Astrocyte (in vitro differentiated cells and primary cell): ENCODE results near the gene BTBD1.

Experiments used
- EZH2 ChIP-seq: IDR thresholded peaks from 2 replicates; pipeline ENCODE4 v1.6.1; 2012; ENCODE audit warnings: mild to moderate bottlenecking, low read length, inconsistent platforms; ENCODE audit not compliant: insufficient read depth
- TF ChIP-seq, protein P1 (sequence below): IDR thresholded peaks from 2 replicates; pipeline ENCODE4 v1.5.1; 2011; ENCODE audit warnings: low read depth, mild to moderate bottlenecking, inconsistent platforms, low read length, moderate library complexity; ENCODE audit not compliant: insufficient read depth

DNA sequence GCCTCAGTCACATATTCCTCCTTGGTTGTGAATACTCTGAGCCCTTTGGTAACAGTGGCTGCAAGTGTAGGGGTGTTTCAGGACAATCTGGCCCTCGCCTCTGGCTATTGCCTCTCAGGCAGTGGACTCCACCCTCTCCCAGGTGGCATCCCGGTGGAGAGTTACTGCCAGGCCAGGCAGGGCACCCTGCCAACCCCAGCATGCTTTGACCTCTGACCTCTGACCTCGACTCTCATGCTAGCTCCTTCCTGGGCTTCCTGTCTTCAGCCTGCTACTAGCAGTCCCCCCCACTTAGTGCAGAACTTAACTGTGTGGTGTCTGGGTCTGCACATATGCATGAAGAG, 45.9 kb upstream of the BTBD1 start:
- TF ChIP-seq, protein P1, sequence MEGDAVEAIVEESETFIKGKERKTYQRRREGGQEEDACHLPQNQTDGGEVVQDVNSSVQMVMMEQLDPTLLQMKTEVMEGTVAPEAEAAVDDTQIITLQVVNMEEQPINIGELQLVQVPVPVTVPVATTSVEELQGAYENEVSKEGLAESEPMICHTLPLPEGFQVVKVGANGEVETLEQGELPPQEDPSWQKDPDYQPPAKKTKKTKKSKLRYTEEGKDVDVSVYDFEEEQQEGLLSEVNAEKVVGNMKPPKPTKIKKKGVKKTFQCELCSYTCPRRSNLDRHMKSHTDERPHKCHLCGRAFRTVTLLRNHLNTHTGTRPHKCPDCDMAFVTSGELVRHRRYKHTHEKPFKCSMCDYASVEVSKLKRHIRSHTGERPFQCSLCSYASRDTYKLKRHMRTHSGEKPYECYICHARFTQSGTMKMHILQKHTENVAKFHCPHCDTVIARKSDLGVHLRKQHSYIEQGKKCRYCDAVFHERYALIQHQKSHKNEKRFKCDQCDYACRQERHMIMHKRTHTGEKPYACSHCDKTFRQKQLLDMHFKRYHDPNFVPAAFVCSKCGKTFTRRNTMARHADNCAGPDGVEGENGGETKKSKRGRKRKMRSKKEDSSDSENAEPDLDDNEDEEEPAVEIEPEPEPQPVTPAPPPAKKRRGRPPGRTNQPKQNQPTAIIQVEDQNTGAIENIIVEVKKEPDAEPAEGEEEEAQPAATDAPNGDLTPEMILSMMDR: no peak
- no peak for TF ChIP-seq EZH2
